GM21723 (cell line): Measurements from ENCODE around the gene GMPR2.
"Not testable (repeated sequence)": the region's sequence is repeated elsewhere in the genome, so short reads cannot be mapped to it uniquely, and the experiment has no call there.

Source experiments
- ATAC-seq: cut with Tn5 transposase; IDR thresholded peaks from one replicate; pipeline ENCODE4 v1.9.1; 2021; ENCODE audit warnings: mild to moderate bottlenecking, moderate library complexity; ENCODE audit not compliant: unreplicated experiment

Gene GMPR2

DNA sequence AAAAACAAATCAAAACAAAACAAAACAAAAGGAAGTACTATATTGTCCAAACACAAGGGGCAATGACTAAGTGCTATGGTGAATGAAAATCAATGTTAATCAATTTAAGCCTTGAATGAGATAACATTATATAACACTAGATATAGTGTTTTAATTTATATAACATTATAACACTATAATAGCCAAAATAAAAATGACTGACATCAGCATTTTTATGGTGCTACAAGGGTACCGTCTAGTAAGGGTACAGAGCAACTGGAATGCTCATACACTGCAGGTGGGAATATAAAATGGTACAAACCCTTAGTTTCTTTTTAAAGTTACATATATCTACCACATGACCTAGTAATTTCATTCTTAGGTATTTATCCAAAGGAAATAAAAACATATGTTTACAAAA is 6.3 kb upstream of the GMPR2 start:
- no peak for ATAC-seq

GRCh38 chr14:24228902-24229301 is 3.8 kb upstream of the GMPR2 start:
- no peak for ATAC-seq

DNA sequence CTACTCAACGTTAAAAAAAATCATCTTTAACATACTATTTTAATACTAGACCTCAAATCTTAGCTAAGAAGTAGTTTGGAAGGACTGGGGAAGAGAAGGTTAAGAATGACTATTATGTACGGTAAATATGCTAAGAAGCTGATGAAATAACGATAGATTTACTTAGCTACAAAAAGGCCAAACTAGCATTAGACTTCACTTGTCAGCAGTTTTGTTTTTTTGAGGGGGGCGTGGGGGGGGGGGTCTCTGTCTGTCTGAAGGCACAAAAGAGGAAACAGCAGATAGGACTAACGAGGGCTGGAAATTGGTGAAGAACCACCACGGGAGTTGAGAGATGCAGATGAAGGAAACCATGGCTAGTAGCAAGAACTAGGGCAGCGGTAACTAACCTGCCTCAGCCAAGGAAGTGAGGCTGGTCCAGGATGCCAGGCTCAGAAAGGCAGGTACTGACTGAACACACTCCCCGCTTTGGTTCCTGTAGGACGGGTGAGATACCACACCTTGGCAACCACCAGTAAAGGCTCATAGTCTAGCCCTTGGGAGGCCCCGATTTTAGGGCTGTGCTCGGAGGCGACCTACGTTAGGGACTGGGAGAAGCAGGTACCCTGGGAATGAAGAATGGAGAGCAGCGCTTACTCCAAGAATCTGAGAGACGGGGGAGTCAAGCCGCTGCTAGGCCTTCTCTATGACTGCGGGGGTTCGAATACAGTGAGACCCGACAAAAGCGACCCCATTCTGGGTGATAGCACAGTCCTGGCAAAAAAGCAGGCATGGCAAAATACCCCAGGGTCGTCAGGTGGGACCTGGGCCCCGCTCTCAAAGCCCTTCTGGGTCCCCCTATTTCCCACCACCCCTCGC is 1.2 kb upstream of the GMPR2 start:
- peak; percentile 11 for ATAC-seq

- peak; percentile 82 for ATAC-seq
Measured at GRCh38 chr14:24232121-24232644, 546 bp upstream of the GMPR2 start, which contains the start of gene NEDD8. Gene NEDD8 (minus strand): TSS chr14:24232367. CDS start chr14:24232267, 100 bp downstream.

DNA sequence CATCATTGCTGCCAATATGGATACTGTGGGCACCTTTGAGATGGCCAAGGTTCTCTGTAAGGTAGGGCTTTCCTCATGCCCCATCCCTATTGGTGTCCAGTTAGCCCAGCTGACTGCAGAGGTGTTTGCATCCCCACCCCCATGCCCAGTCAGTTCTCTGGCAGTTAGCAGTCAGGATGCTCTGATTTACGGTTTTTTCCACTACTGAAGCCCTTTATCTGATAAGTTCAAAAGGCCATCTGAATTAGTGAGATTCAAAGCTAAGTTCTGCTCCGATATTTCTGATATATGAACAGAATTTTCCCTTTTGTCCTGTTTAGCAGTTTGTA is 773 bp downstream of the GMPR2 start:
- no peak for ATAC-seq

DNA sequence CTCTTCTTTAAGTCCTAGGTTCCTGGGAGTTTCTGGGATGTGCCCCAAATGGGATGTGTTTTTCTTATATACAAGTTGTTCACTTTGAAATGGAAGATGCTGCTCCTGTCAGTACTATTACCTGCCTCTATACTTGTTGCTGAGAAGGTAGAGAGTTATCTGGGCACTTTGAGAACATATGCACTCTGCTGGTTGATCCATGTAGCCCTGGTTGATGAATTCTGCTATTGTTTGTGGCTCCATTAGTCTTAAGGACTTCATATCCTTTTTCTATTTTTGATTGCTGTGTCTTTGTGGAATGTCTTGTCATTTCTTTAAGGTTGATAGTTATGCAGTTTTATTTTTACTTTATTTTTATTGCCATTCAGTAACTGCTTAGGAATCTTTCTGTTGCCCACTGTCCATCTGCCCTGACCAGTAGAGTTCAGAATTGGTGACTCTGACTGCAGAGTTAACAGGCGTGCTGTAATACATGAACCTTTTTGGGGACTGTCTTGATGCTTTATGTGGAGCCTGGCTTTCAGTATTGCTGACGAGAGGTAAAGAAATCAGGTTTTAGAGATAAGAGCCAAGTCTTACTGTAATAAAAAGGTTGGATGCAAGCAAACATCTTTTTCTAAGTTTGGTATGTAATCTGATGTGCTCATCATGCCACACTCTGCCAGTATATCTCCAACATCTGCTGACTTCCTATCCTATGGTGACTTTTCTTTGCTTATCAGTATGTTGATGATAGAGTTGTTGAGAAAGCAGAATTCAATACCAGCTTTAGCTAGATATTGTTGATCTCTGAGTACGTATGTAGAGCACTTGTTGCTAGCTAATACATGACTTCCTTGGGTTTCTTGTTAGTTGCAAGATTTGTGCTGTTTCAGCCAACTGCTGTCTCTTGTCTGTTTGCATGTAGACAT is 1.6 kb downstream of the GMPR2 start:
- no peak for ATAC-seq

DNA sequence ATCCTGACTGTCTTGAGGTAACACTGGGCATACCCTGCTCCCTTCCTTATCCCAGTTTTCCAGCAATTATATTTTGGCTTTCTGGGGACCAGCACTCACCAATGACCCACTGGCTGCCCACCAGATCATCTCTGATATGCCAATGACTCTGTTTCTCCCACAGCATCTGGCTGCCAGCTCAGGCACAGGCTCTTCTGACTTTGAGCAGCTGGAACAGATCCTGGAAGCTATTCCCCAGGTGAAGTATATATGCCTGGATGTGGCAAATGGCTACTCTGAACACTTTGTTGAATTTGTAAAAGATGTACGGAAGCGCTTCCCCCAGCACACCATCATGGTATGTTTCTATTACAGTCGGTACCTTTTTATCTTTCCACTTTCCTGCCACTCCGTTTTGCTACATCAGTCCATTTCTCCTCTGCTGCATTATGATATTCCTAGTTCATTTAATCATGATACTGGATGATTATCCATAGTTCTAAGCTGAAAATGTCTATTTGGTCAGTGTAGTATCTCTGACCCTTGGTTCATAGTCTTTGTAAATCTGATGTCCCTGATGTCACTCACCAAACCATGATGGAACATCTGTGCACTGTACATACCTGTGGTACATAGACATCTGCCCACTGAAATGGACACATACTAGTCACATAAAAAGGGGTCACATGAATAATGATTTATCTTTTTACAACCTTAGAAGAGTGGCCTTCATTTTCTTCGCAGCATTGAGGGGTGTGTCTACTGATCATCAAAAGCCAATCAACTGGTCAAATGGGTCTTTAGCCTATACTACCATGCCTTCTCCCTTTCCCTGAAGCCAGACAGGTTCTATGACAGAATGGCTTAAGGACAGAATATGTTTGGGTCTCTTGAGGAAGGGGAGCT is 3.3 kb downstream of the GMPR2 start:
- no peak for ATAC-seq

- no peak for ATAC-seq
Measured at GRCh38 chr14:24236689-24237462, 4.1 kb downstream of the GMPR2 start.

GRCh38 chr14:24237463-24237955 is 4.8 kb downstream of the GMPR2 start:
- no peak for ATAC-seq

- no peak for ATAC-seq
Measured at GRCh38 chr14:24238123-24238522, 5.4 kb downstream of the GMPR2 start.

GRCh38 chr14:24238527-24239037 is 5.9 kb downstream of the GMPR2 start:
- ATAC-seq, result no peak

GRCh38 chr14:24240110-24240918 is 7.6 kb downstream of the GMPR2 start:
- ATAC-seq, result no peak

DNA sequence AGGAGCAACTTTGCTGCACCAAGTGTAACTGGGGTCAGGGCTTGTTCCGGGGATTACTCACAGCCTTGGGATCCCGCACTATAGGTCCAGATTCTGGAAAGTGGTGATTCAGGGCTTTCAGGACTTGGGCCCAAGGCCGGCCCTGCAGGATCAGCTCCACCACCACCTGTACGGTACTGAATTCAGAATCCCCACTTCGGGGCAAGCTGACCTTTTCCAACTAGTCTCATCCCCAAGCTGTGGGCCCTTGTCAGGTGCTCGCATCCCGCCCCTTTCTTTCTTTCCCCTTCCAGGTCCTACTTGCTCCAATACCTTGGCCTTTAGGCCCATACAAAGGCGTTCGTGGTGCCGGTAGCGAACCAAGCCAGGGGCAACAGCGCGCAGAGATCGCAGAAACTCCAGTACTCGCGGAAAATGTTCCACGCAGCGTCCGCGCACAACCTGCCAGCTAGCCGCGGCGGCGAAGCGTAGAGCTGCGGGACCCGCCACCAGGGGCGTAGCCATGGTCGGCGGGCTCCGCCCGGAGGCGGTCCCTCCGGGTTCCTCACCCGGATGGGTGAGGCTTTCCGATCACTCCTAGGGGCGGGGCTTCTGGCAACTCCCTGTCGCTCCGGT is 9.2 kb downstream of the GMPR2 start:
- ATAC-seq, result peak; percentile 79

DNA sequence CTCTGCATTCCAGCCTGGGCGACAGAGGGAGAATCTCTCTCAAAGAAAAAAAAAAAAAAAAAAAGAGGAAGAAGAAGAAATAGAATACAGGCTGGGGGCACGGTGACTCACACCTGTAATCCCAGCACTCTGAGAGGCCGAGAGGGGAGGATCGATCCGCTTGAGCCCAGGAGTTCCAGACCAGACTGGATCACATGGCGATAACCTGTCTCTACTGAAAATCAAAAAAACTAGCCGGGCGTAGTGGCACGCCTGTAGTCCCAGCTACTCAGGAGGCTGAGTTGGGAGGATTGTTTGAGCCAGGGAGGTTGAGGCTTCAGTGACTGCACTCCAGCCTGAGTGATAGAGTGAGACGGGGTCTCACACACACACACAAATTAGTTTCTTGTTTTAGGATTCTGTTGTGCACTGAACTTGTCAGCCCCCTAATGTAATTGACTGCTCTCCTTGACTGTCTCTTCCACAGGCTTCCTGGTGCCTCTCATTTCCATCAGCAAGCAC is 10.7 kb downstream of the GMPR2 start:
- no peak for ATAC-seq

DNA sequence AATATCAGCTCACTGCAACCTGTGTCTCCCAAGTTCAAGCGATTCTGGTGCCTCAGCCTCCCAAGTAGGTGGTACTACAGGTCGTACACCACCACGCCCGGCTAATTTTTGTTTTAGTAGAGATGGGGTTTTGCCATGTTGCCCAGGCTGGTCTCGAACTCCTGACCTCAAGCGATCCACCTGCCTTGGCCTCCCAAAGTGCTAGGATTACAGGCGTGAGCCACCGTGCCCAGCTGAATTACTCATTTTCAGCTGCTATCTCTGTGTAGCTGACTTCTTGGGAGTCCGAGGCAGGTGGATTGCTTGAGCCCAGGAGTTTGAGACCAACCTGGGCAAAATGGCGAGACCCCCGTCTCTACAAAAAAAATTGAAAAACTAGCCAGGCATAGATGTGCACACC is 12.6 kb downstream of the GMPR2 start:
- ATAC-seq, result not testable (repeated sequence)

- ATAC-seq, result peak; percentile 33
Measured at GRCh38 chr14:24246765-24247212, 14.1 kb downstream of the GMPR2 start.

DNA sequence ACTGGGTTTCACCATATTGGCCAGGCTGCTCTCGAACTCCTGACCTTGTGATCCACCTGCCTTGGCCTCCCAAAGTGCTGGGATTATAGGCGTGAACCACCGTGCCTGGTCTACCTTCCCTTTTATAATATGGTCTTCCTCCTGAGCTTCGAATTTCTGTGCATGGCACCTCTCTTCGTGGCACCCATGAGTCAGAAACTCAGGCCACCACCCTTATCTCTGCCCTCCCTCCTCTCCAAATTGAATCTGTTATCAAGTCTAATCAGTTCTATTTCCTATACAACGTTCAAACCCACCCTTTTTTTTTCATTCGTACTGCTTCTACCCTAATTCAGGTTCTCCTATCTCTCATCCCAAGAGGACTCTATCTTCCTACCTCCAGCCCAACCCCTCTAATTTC is 14.7 kb downstream of the GMPR2 start:
- ATAC-seq, result no peak
